BLaER1 (cell line): Measurements from ENCODE around the gene TMEM87A.

Experiments
- H3K27ac ChIP-seq: shearing (Covaris generic); formaldehyde crosslinking; 2 replicates; pipeline ENCODE4 v1.8.1; 2022
- H3K27me3 ChIP-seq: shearing (Covaris generic); formaldehyde crosslinking; 2 replicates; pipeline ENCODE4 v1.8.1; 2022
- H3K36me3 ChIP-seq: shearing (Covaris generic); formaldehyde crosslinking; 2 replicates; pipeline ENCODE4 v1.8.1; 2022
- H3K4me1 ChIP-seq: shearing (Covaris generic); formaldehyde crosslinking; 2 replicates; pipeline ENCODE4 v1.8.1; 2022
- H3K4me2 ChIP-seq: shearing (Covaris generic); formaldehyde crosslinking; 2 replicates; pipeline ENCODE4 v1.8.1; 2022
- H3K4me3 ChIP-seq: shearing (Covaris generic); formaldehyde crosslinking; 2 replicates; pipeline ENCODE4 v1.8.1; 2022
- H3K9ac ChIP-seq: shearing (Covaris generic); formaldehyde crosslinking; 2 replicates; pipeline ENCODE4 v1.8.1; 2022
- H3K9me3 ChIP-seq: shearing (Covaris generic); formaldehyde crosslinking; 2 replicates; pipeline ENCODE4 v1.8.1; 2022
- H4K20me1 ChIP-seq: shearing (Covaris generic); formaldehyde crosslinking; 2 replicates; pipeline ENCODE4 v1.8.1; 2022
- Cebpa-rat ChIP-seq: shearing (Covaris generic); IDR thresholded peaks from 2 replicates; pipeline ENCODE4 v1.8.1; 2022

The TMEM87A gene

GRCh38 chr15:42191610-42192346 is 81.5 kb downstream of the TMEM87A start:
- peaks cover 26% of the 10 kb centered on the region for H3K9me3 ChIP-seq
- no peak for TF ChIP-seq Cebpa-rat
- H3K9ac ChIP-seq: no peak overlapping the region
- H3K27ac ChIP-seq: no peak overlapping the region
- H3K27me3 ChIP-seq: no peaks in the 10 kb centered on the region
- no peak overlapping the region for H3K4me3 ChIP-seq
- H3K4me2 ChIP-seq: no peak overlapping the region
- no peaks in the 10 kb centered on the region for H3K4me1 ChIP-seq
- peaks cover 87% of the 10 kb centered on the region for H3K36me3 ChIP-seq
- H4K20me1 ChIP-seq: no peaks in the 10 kb centered on the region

- no peaks in the 10 kb centered on the region for H3K27me3 ChIP-seq
- no peaks in the 10 kb centered on the region for H4K20me1 ChIP-seq
- no peak overlapping the region for H3K4me3 ChIP-seq
- no peak for TF ChIP-seq Cebpa-rat
- peaks cover 15% of the 10 kb centered on the region for H3K9me3 ChIP-seq
- H3K4me1 ChIP-seq: no peaks in the 10 kb centered on the region
- no peak overlapping the region for H3K9ac ChIP-seq
- H3K4me2 ChIP-seq: no peak overlapping the region
- H3K36me3 ChIP-seq: peaks cover 92% of the 10 kb centered on the region
- H3K27ac ChIP-seq: no peak overlapping the region
Measured at GRCh38 chr15:42190370-42190769, 82.9 kb downstream of the TMEM87A start.

- Histone ChIP-seq H3K4me3 (no peak overlapping the region), H3K27me3 (no peaks in the 10 kb centered on the region), H3K4me1 (no peaks in the 10 kb centered on the region), H3K9ac (no peak overlapping the region), H3K36me3 (peaks cover 96% of the 10 kb centered on the region), H3K9me3 (no peaks in the 10 kb centered on the region), H3K27ac (no peak overlapping the region), H4K20me1 (no peaks in the 10 kb centered on the region), H3K4me2 (no peak overlapping the region)
- TF ChIP-seq Cebpa-rat: no peak
Measured at GRCh38 chr15:42185801-42186200, 87.4 kb downstream of the TMEM87A start.

GRCh38 chr15:42184736-42185135 is 88.5 kb downstream of the TMEM87A start:
- Histone ChIP-seq H3K4me3 (no peak overlapping the region), H3K9me3 (no peaks in the 10 kb centered on the region), H3K4me1 (no peaks in the 10 kb centered on the region), H3K27ac (no peak overlapping the region), H3K27me3 (no peaks in the 10 kb centered on the region), H3K9ac (no peak overlapping the region), H4K20me1 (no peaks in the 10 kb centered on the region), H3K4me2 (no peak overlapping the region), H3K36me3 (peaks cover 94% of the 10 kb centered on the region)
- no peak for TF ChIP-seq Cebpa-rat

- Histone ChIP-seq H3K36me3 (peaks cover 94% of the 10 kb centered on the region), H3K9ac (no peak overlapping the region), H3K9me3 (no peaks in the 10 kb centered on the region), H3K4me3 (no peak overlapping the region), H3K27ac (no peak overlapping the region), H3K4me1 (no peaks in the 10 kb centered on the region), H3K27me3 (no peaks in the 10 kb centered on the region), H4K20me1 (no peaks in the 10 kb centered on the region), H3K4me2 (no peak overlapping the region)
- no peak for TF ChIP-seq Cebpa-rat
Measured at GRCh38 chr15:42184296-42184695, 88.9 kb downstream of the TMEM87A start.

- no peaks in the 10 kb centered on the region for H3K27me3 ChIP-seq
- no peak overlapping the region for H3K4me3 ChIP-seq
- H3K36me3 ChIP-seq: peaks cover 94% of the 10 kb centered on the region
- TF ChIP-seq Cebpa-rat: no peak
- H3K9me3 ChIP-seq: no peaks in the 10 kb centered on the region
- no peak overlapping the region for H3K27ac ChIP-seq
- no peaks in the 10 kb centered on the region for H3K4me1 ChIP-seq
- H4K20me1 ChIP-seq: no peaks in the 10 kb centered on the region
- H3K9ac ChIP-seq: no peak overlapping the region
- H3K4me2 ChIP-seq: no peak overlapping the region
Measured at GRCh38 chr15:42182961-42183360, 90.3 kb downstream of the TMEM87A start.

GRCh38 chr15:42182328-42182886 is 90.8 kb downstream of the TMEM87A start:
- no peaks in the 10 kb centered on the region for H3K27me3 ChIP-seq
- no peak for TF ChIP-seq Cebpa-rat
- no peaks in the 10 kb centered on the region for H3K4me1 ChIP-seq
- H3K4me3 ChIP-seq: no peak overlapping the region
- H3K36me3 ChIP-seq: peaks cover 94% of the 10 kb centered on the region
- no peak overlapping the region for H3K27ac ChIP-seq
- no peaks in the 10 kb centered on the region for H3K9me3 ChIP-seq
- no peak overlapping the region for H3K9ac ChIP-seq
- no peak overlapping the region for H3K4me2 ChIP-seq
- no peaks in the 10 kb centered on the region for H4K20me1 ChIP-seq

- H3K36me3 ChIP-seq: peaks cover 90% of the 10 kb centered on the region
Measured at GRCh38 chr15:42178056-42178455, 95.2 kb downstream of the TMEM87A start.

GRCh38 chr15:42175671-42176070 is 97.6 kb downstream of the TMEM87A start:
- no peak overlapping the region for H3K27ac ChIP-seq
- H3K4me2 ChIP-seq: no peak overlapping the region
- H3K4me3 ChIP-seq: no peak overlapping the region
- no peaks in the 10 kb centered on the region for H4K20me1 ChIP-seq
- no peak for TF ChIP-seq Cebpa-rat
- no peaks in the 10 kb centered on the region for H3K27me3 ChIP-seq
- peaks cover 94% of the 10 kb centered on the region for H3K36me3 ChIP-seq
- H3K9me3 ChIP-seq: no peaks in the 10 kb centered on the region
- no peak overlapping the region for H3K9ac ChIP-seq
- no peaks in the 10 kb centered on the region for H3K4me1 ChIP-seq

More at GRCh38 chr15:42178056-42178455, 95.2 kb downstream of the TMEM87A start:
- no peaks in the 10 kb centered on the region for H3K4me1 ChIP-seq
- no peaks in the 10 kb centered on the region for H3K27me3 ChIP-seq
- no peak overlapping the region for H3K27ac ChIP-seq
- H4K20me1 ChIP-seq: no peaks in the 10 kb centered on the region
- no peak overlapping the region for H3K4me2 ChIP-seq
- TF ChIP-seq Cebpa-rat: no peak
- H3K9ac ChIP-seq: no peak overlapping the region
- H3K9me3 ChIP-seq: no peaks in the 10 kb centered on the region
- H3K4me3 ChIP-seq: no peak overlapping the region

GRCh38 chr15:42172475-42172874 is 100.8 kb downstream of the TMEM87A start:
- no peak overlapping the region for H3K27ac ChIP-seq
- H4K20me1 ChIP-seq: no peaks in the 10 kb centered on the region
- H3K9ac ChIP-seq: no peak overlapping the region
- peaks cover 93% of the 10 kb centered on the region for H3K36me3 ChIP-seq
- H3K4me3 ChIP-seq: no peak overlapping the region
- no peak overlapping the region for H3K4me2 ChIP-seq
- TF ChIP-seq Cebpa-rat: no peak
- H3K27me3 ChIP-seq: no peaks in the 10 kb centered on the region
- no peaks in the 10 kb centered on the region for H3K4me1 ChIP-seq
- H3K9me3 ChIP-seq: no peaks in the 10 kb centered on the region
